IMR-90 (cell line): ENCODE results near the gene EXD1. TPM values are rescaled to one million over a fixed set of nuclear protein-coding genes. Genes with fewer than 3 reads are reported as not detected.

Experiments
- ATAC-seq: fragments of 200-7000 bp; cut with Tn5 transposase; 2 replicates; pipeline ENCODE4 v1.9.1; 2020; ENCODE audit warnings: low read depth, mild to moderate bottlenecking, moderate library complexity
- BruUV-seq: library from RNA; stranded (reverse); fragments of 400-500 nt; replicated peaks from 2 replicates; lab custom pipeline; 2021; lab: Mats Ljungman, UMichigan
- CTCF ChIA-PET: fragments of 300-600 bp; formaldehyde crosslinking; extraction: SDS; loops from one replicate; lab custom pipeline; 2021; ENCODE audit warnings: antibody characterized with exemption; lab: Yijun Ruan, JAX
- POLR2A ChIA-PET: fragments of 300-600 bp; sonication (Branson Sonifier 250); formaldehyde crosslinking; loops from one replicate; lab custom pipeline; 2022; ENCODE audit warnings: antibody characterized with exemption; ENCODE audit not compliant: unreplicated experiment; lab: Charles Lee
- DNase-seq: peaks from one replicate; pipeline ENCODE4 v3.0.0; 2013
- H2AFZ ChIP-seq: replicated peaks from 2 replicates; pipeline ENCODE3; 2013; ENCODE audit warnings: low read length, mild to moderate bottlenecking; ENCODE audit not compliant: poor library complexity
- H2AK5ac ChIP-seq: 2 replicates; pipeline ENCODE4 v1.6.1; 2013; ENCODE audit warnings: low read depth, low read length, inconsistent platforms
- H2AK9ac ChIP-seq: replicated peaks from 2 replicates; pipeline ENCODE3; 2013; ENCODE audit warnings: mild to moderate bottlenecking, low read depth, low read length, moderate library complexity; ENCODE audit not compliant: poor library complexity
- H2BK120ac ChIP-seq: 2 replicates; pipeline ENCODE4 v1.6.1; 2013; ENCODE audit warnings: low read depth, low read length, inconsistent platforms
- H2BK15ac ChIP-seq: 3 replicates; pipeline ENCODE4 v1.6.1; 2013; ENCODE audit warnings: low read depth, low read length, inconsistent platforms
- H2BK20ac ChIP-seq: 2 replicates; pipeline ENCODE4 v1.6.1; 2013; ENCODE audit warnings: low read depth, mild to moderate bottlenecking, inconsistent platforms, low read length, moderate library complexity
- H2BK5ac ChIP-seq: 2 replicates; pipeline ENCODE4 v1.6.1; 2013; ENCODE audit warnings: mild to moderate bottlenecking, low read depth, low read length, inconsistent platforms; ENCODE audit not compliant: poor library complexity, severe bottlenecking
- H3K14ac ChIP-seq: replicated peaks from 2 replicates; pipeline ENCODE4 v1.6.1; 2013; ENCODE audit warnings: low read depth, low read length, inconsistent platforms
- H3K18ac ChIP-seq: 2 replicates; pipeline ENCODE4 v1.6.1; 2013; ENCODE audit warnings: low read depth, low read length, control low read depth
- H3K23ac ChIP-seq: 2 replicates; pipeline ENCODE4 v1.6.1; 2013; ENCODE audit warnings: low read depth, low read length, inconsistent platforms
- H3K27ac ChIP-seq: 2 replicates; pipeline ENCODE4 v1.5.1; 2013; ENCODE audit warnings: mild to moderate bottlenecking, control low read depth, low read length; ENCODE audit not compliant: insufficient read depth
- H3K27me3 ChIP-seq: 2 replicates; pipeline ENCODE4 v1.6.1; 2013; ENCODE audit warnings: low read length; ENCODE audit not compliant: control insufficient read depth, insufficient read depth
- H3K36me3 ChIP-seq: 2 replicates; pipeline ENCODE4 v1.6.1; 2013; ENCODE audit warnings: low read length, mixed read lengths; ENCODE audit not compliant: control insufficient read depth, insufficient read depth
- H3K4ac ChIP-seq: 2 replicates; pipeline ENCODE4 v1.6.1; 2013; ENCODE audit warnings: low read depth, low read length, inconsistent platforms
- H3K4me1 ChIP-seq: 2 replicates; pipeline ENCODE4 v1.6.1; 2013; ENCODE audit warnings: low read length, mixed read lengths; ENCODE audit not compliant: control insufficient read depth, insufficient read depth
- H3K4me2 ChIP-seq: 2 replicates; pipeline ENCODE4 v1.6.1; 2013; ENCODE audit warnings: low read depth, mild to moderate bottlenecking, control low read depth, low read length, moderate library complexity
- H3K4me3 ChIP-seq: 2 replicates; pipeline ENCODE4 v1.5.1; 2013; ENCODE audit warnings: low read depth, mild to moderate bottlenecking, control low read depth, low read length, moderate library complexity; ENCODE audit not compliant: insufficient read depth
- H3K56ac ChIP-seq: 2 replicates; pipeline ENCODE4 v1.6.1; 2013; ENCODE audit warnings: low read length, inconsistent platforms; ENCODE audit not compliant: insufficient read depth; ENCODE audit errors: extremely low read depth
- H3K79me1 ChIP-seq, 2 experiments: 2 replicates each; pipeline ENCODE4 v1.6.1; 2013; ENCODE audit warnings: low read length in 2 of 2, inconsistent platforms in 1 of 2, low read depth in 1 of 2
- H3K9ac ChIP-seq: 2 replicates; pipeline ENCODE4 v1.6.1; 2013; ENCODE audit warnings: low read depth, low read length, control low read depth
- H3K9me1 ChIP-seq: 2 replicates; pipeline ENCODE4 v1.6.1; 2013; ENCODE audit warnings: low read length, inconsistent platforms; ENCODE audit not compliant: insufficient read depth
- H3K9me3 ChIP-seq: 2 replicates; pipeline ENCODE4 v1.6.1; 2013; ENCODE audit warnings: low read length; ENCODE audit not compliant: control insufficient read depth, insufficient read depth
- H4K20me1 ChIP-seq: 2 replicates; pipeline ENCODE4 v1.6.1; 2013; ENCODE audit warnings: low read length, inconsistent platforms; ENCODE audit not compliant: insufficient read depth
- H4K5ac ChIP-seq: 2 replicates; pipeline ENCODE4 v1.6.1; 2013; ENCODE audit warnings: mild to moderate bottlenecking, low read depth, low read length, control low read depth
- H4K8ac ChIP-seq, 2 experiments: 2 replicates each; pipeline ENCODE4 v1.6.1; 2013; ENCODE audit warnings: low read depth in 2 of 2, low read length in 2 of 2, control low read depth in 1 of 2, inconsistent platforms in 1 of 2
- H4K91ac ChIP-seq: 2 replicates; pipeline ENCODE4 v1.6.1; 2013; ENCODE audit warnings: low read depth, low read length, inconsistent platforms; ENCODE audit not compliant: insufficient read depth
- BHLHE40 ChIP-seq: fragments of 150-350 bp; IDR thresholded peaks from 2 replicates; pipeline ENCODE4 v1.6.1; 2016; ENCODE audit warnings: mild to moderate bottlenecking, low read depth, low read length
- CHD1 ChIP-seq: IDR thresholded peaks from 2 replicates; pipeline ENCODE4 v1.6.1; 2012; ENCODE audit warnings: low read depth, low read length, improper control_type of control experiment
- CTCF ChIP-seq: conservative IDR thresholded peaks from 2 replicates; pipeline ENCODE4 v1.5.1; 2012; ENCODE audit warnings: mild to moderate bottlenecking, low read depth, low read length, improper control_type of control experiment
- ELK1 ChIP-seq: fragments of 150-350 bp; IDR thresholded peaks from 2 replicates; pipeline ENCODE4 v1.6.1; 2016; ENCODE audit warnings: low read depth, mild to moderate bottlenecking, low read length, moderate library complexity, borderline replicate concordance
- FOS ChIP-seq: fragments of 150-350 bp; IDR thresholded peaks from 2 replicates; pipeline ENCODE4 v1.6.1; 2016; ENCODE audit warnings: low read depth, low read length
- MAFK ChIP-seq: IDR thresholded peaks from 2 replicates; pipeline ENCODE4 v1.6.1; 2012; ENCODE audit warnings: low read depth, low read length, improper control_type of control experiment
- MAZ ChIP-seq: IDR thresholded peaks from 2 replicates; pipeline ENCODE4 v1.6.1; 2012; ENCODE audit warnings: low read depth, mild to moderate bottlenecking, low read length, improper control_type of control experiment, moderate library complexity, borderline replicate concordance
- MXI1 ChIP-seq: IDR thresholded peaks from 2 replicates; pipeline ENCODE4 v1.6.1; 2012; ENCODE audit warnings: low read depth, mild to moderate bottlenecking, low read length, moderate library complexity, borderline replicate concordance
- NFE2L2 ChIP-seq: fragments of 150-350 bp; IDR thresholded peaks from 2 replicates; pipeline ENCODE4 v1.6.1; 2016; ENCODE audit warnings: low read depth, mild to moderate bottlenecking, low read length
- POLR2A ChIP-seq: IDR thresholded peaks from 2 replicates; pipeline ENCODE4 v1.6.1; 2012; ENCODE audit warnings: mild to moderate bottlenecking, low read depth, low read length
- RAD21 ChIP-seq: IDR thresholded peaks from 2 replicates; pipeline ENCODE4 v1.6.1; 2012; ENCODE audit warnings: low read length, improper control_type of control experiment
- RCOR1 ChIP-seq: IDR thresholded peaks from 2 replicates; pipeline ENCODE4 v1.6.1; 2012; ENCODE audit warnings: mild to moderate bottlenecking, low read length, improper control_type of control experiment; ENCODE audit not compliant: insufficient replicate concordance
- RFX5 ChIP-seq: IDR thresholded peaks from 2 replicates; pipeline ENCODE4 v1.8.0; 2012; ENCODE audit warnings: low read depth, mild to moderate bottlenecking, low read length, moderate library complexity
- USF2 ChIP-seq: fragments of 150-350 bp; IDR thresholded peaks from 2 replicates; pipeline ENCODE4 v1.6.1; 2017; ENCODE audit warnings: mild to moderate bottlenecking, antibody characterized with exemption, low read length, low read depth
- WGBS, 2 experiments: methylation state at CpG; one replicate each; pipeline versions ENCODE4 v1.1.5 to v1.1.7; 2013; ENCODE audit warnings: missing lambda C conversion rate in 2 of 2; ENCODE audit not compliant: insufficient read length in 1 of 2; ENCODE audit errors: extremely low coverage in 2 of 2; 5-methylcytosine and 5-hydroxymethylcytosine counted together
- dilution Hi-C: fragments of 300-500 bp; cut with HindIII; formaldehyde crosslinking; loops from one replicate; pipeline ENCODE4 v1.14.3; 2018; ENCODE audit warnings: low sequenced_read_pairs; ENCODE audit not compliant: unreplicated experiment
- in situ Hi-C: fragments of 300-500 bp; cut with MboI; formaldehyde crosslinking; loops from 3 replicates; pipeline ENCODE4 v1.14.3; 2019; ENCODE audit warnings: low sequenced_read_pairs, inconsistent platforms, mixed read lengths
- intact Hi-C: fragments of 100-400 bp; cut with micrococcal nuclease; formaldehyde crosslinking; loops from 2 replicates; pipeline ENCODE4 v1.10.0; 2022
- polyA plus RNA-seq, 3 experiments: library from polyadenylated mRNA; depleted of rRNA; stranded (reverse); fragments of >200 nt; gene quantifications; 2 replicates each; pipeline ENCODE4 v1.2.3, GENCODE V29; 2012; ENCODE audit warnings: low replicate concordance in 1 of 3
- total RNA-seq: library from RNA; depleted of rRNA; stranded (reverse); fragments of >200 nt; gene quantifications from 2 replicates; pipeline ENCODE4 v1.2.3, GENCODE V29; 2012

The EXD1 gene
- total and polyA plus RNA-seq, 2 of the 4 experiments (the other 2 are of a cell fraction) = not detected

GRCh38 chr15:41219381-41219780 lies 11.2 kb downstream of the EXD1 start:
- Histone ChIP-seq H3K4ac (no peak overlapping the region), H2BK120ac (no peak overlapping the region), H3K9ac (no peak overlapping the region), H3K56ac (no peak overlapping the region), H4K91ac (no peak overlapping the region), H2BK20ac (no peak overlapping the region), H4K20me1 (no peaks in the 10 kb centered on the region), H3K79me1 (no peaks in the 10 kb centered on the region), H2AK5ac (no peak overlapping the region), H3K18ac (no peak overlapping the region), H2AK9ac (no peak overlapping the region), H3K27ac (no peak overlapping the region), H3K23ac (no peak overlapping the region), H2AFZ (no peak overlapping the region), H2BK5ac (no peak overlapping the region), H3K4me2 (no peak overlapping the region), H3K14ac (no peak overlapping the region), H3K9me3 (no peaks in the 10 kb centered on the region), H3K36me3 (no peaks in the 10 kb centered on the region), H2BK15ac (no peak overlapping the region), H3K9me1 (no peaks in the 10 kb centered on the region), H3K4me1 (no peaks in the 10 kb centered on the region), H3K4me3 (no peak overlapping the region), H3K27me3 (peaks cover 21% of the 10 kb centered on the region), H4K8ac (no peak overlapping the region), H4K5ac (no peak overlapping the region)
- no peak for ATAC-seq
- intact Hi-C loops (no loop called here), in situ Hi-C loops (no loop called here), dilution Hi-C loops (no loop called here)
- WGBS, 2 experiments = no CpG with 5 or more reads among the region's 3 CpGs
- ChIA-PET POLR2A (no interaction called here), CTCF (interaction anchor here (0.9 kb wide), 1 partner anchor 12 kb away, joined by 3 read pairs; the partner anchor contains the start of gene CHP1)
- no peak for DNase-seq
- no TSS peak for BruUV-seq
- TF ChIP-seq CTCF (no peak), MAZ (no peak), RAD21 (no peak), FOS (no peak), RCOR1 (no peak), BHLHE40 (no peak), POLR2A (no peak), CHD1 (no peak), MXI1 (no peak), NFE2L2 (no peak), MAFK (no peak), USF2 (no peak), ELK1 (no peak), RFX5 (no peak)
